ENCODE data around the gene ANKRD24.

- TF ChIP-seq POLR2AphosphoS5 (IDR thresholded peaks at IDR 0.05) (no peak), CTCF (IDR thresholded peaks at IDR 0.05; ENCODE audit: poor library complexity, severe bottlenecking) (no peak), RAD21 (conservative IDR thresholded peaks at IDR 0.05) (no peak), TAF1 (IDR thresholded peaks at IDR 0.05; ENCODE audit: low read depth) (no peak), EZH2 (IDR thresholded peaks at IDR 0.05; ENCODE audit: borderline replicate concordance, insufficient read depth, low read length, poor library complexity, severe bottlenecking) (no peak), MXI1 (conservative IDR thresholded peaks at IDR 0.05; ENCODE audit: poor library complexity, severe bottlenecking) (no peak)
Observed at GRCh38 chr19:4183967-4184717, 1.7 kb downstream of the ANKRD24 start.
